GM12878 (cell line): ENCODE data around the gene KIFBP. TPM values are rescaled to one million over a fixed set of nuclear protein-coding genes. Genes with fewer than 3 reads are reported as not detected.

Source experiments
- CBX5 ChIP-seq: sonication (generic); IDR thresholded peaks from 2 replicates; pipeline ENCODE4 v1.6.1; 2016; ENCODE audit warnings: low read depth, moderate library complexity, mild to moderate bottlenecking, inconsistent platforms
- CEBPB ChIP-seq, 2 experiments: fragments of 150-350 bp in 1 of 2; IDR thresholded peaks; 2 replicates each; pipeline ENCODE4 v1.6.1; 2012 to 2014; ENCODE audit warnings: low read depth in 2 of 2, low read length in 2 of 2, borderline replicate concordance in 1 of 2, inconsistent platforms in 1 of 2
- CHD1 ChIP-seq: IDR thresholded peaks from 2 replicates; pipeline ENCODE4 v1.6.1; 2012; ENCODE audit warnings: low read depth, low read length, improper control_type of control experiment
- NR2C1 ChIP-seq: fragments of 450-650 bp; IDR thresholded peaks from 2 replicates; pipeline ENCODE4 v1.6.1; 2017; ENCODE audit warnings: antibody characterized with exemption, mild to moderate bottlenecking, moderate library complexity
- NR2C2 ChIP-seq: IDR thresholded peaks from 2 replicates; pipeline ENCODE4 v1.6.1; 2011; ENCODE audit warnings: borderline replicate concordance, low read depth; ENCODE audit not compliant: control insufficient read depth, insufficient read length
- POLR2AphosphoS5 ChIP-seq: IDR thresholded peaks from 2 replicates; pipeline ENCODE4 v1.6.1; 2011; ENCODE audit warnings: mild to moderate bottlenecking, low read length, inconsistent platforms
- RBBP5 ChIP-seq: fragments of 200-600 bp; sonication (generic); conservative IDR thresholded peaks from 2 replicates; pipeline ENCODE4 v1.6.1; 2016
- RELA ChIP-seq: fragments of 450-650 bp; IDR thresholded peaks from 2 replicates; pipeline ENCODE4 v1.8.0; 2014; ENCODE audit warnings: borderline replicate concordance; ENCODE audit not compliant: partially characterized antibody
- SMAD1 ChIP-seq: fragments of 450-650 bp; IDR thresholded peaks from 2 replicates; pipeline ENCODE4 v1.6.1; 2018; ENCODE audit warnings: mild to moderate bottlenecking, low read depth; ENCODE audit not compliant: partially characterized antibody
- SMAD5 ChIP-seq: IDR thresholded peaks from 2 replicates; pipeline ENCODE4 v1.6.1; 2016; ENCODE audit warnings: antibody characterized with exemption, low read depth
- SUPT20H ChIP-seq: IDR thresholded peaks from 2 replicates; pipeline ENCODE4 v1.6.1; 2011; ENCODE audit warnings: low read depth, mild to moderate bottlenecking, low read length, moderate library complexity, borderline replicate concordance; ENCODE audit not compliant: control insufficient read depth
- YY1 ChIP-seq: IDR thresholded peaks from 2 replicates; pipeline ENCODE4 v1.6.1; 2011; ENCODE audit warnings: low read depth, mild to moderate bottlenecking, low read length
- ZSCAN29 ChIP-seq: fragments of 450-650 bp; IDR thresholded peaks from 2 replicates; pipeline ENCODE4 v1.6.1; 2017; ENCODE audit warnings: mild to moderate bottlenecking, moderate library complexity
- polyA plus RNA-seq, 11 experiments: library from polyadenylated mRNA; depleted of rRNA in 4 of 11; unstranded in 6 of 11; stranded (reverse) in 5 of 11; fragments of >200 nt; fragmentation: Nextera tagmentation in 4 of 11; fragmentation: Illumina TruSeq in 1 of 11; extraction: Ambion mirVana in 4 of 11; extraction: Trizol in 1 of 11; gene quantifications; 1 replicate in 1 of 11; 2 replicates in 10 of 11; pipeline versions ENCODE4 v1.2.1 to v1.2.3, GENCODE V29; 2011 to 2016; ENCODE audit warnings: inconsistent platforms in 2 of 11, missing spikeins in 2 of 11, low read depth in 1 of 11
- total RNA-seq, 4 experiments: library from RNA; depleted of rRNA in 3 of 4; stranded (reverse); fragments of >200 nt in 3 of 4; fragmentation: Illumina TruSeq in 1 of 4; extraction: Trizol in 1 of 4; gene quantifications; 2 replicates each; pipeline versions ENCODE4 v1.2.1 to v1.2.3, GENCODE V29; 2013 to 2021
- TF ChIP-seq, protein P1 (sequence below): fragments of 450-650 bp; formaldehyde crosslinking; IDR thresholded peaks from 2 replicates; pipeline ENCODE4 v1.4.0; 2022; ENCODE audit warnings: mild to moderate bottlenecking, moderate library complexity
- TF ChIP-seq, protein P2 (sequence below): IDR thresholded peaks from 2 replicates; pipeline ENCODE4 v1.6.1; 2011; ENCODE audit warnings: low read depth, low read length, improper control_type of control experiment, borderline replicate concordance
- TF ChIP-seq, protein P3 (sequence below): IDR thresholded peaks from 2 replicates; pipeline ENCODE4 v1.6.1; 2011; ENCODE audit warnings: low read depth, mild to moderate bottlenecking, low read length, moderate library complexity, borderline replicate concordance; ENCODE audit errors: extremely low read depth
- TF ChIP-seq, protein P4 (sequence below): IDR thresholded peaks from 2 replicates; pipeline ENCODE4 v1.6.1; 2011; ENCODE audit warnings: borderline replicate concordance, low read depth, mild to moderate bottlenecking, moderate library complexity, low read length; ENCODE audit not compliant: insufficient read depth, poor library complexity, severe bottlenecking
- TF ChIP-seq, protein P5 (sequence below): fragments of 450-650 bp; formaldehyde crosslinking; IDR thresholded peaks from 2 replicates; pipeline ENCODE4 v1.4.0; 2020; ENCODE audit warnings: mild to moderate bottlenecking, moderate library complexity

KIFBP gene
- total and polyA plus RNA-seq, 10 of the 15 experiments (the other 5 are each of a cell fraction or from before 2014, with no cell fraction given), result 8.6 to 29.5 (median 18.7) TPM

DNA sequence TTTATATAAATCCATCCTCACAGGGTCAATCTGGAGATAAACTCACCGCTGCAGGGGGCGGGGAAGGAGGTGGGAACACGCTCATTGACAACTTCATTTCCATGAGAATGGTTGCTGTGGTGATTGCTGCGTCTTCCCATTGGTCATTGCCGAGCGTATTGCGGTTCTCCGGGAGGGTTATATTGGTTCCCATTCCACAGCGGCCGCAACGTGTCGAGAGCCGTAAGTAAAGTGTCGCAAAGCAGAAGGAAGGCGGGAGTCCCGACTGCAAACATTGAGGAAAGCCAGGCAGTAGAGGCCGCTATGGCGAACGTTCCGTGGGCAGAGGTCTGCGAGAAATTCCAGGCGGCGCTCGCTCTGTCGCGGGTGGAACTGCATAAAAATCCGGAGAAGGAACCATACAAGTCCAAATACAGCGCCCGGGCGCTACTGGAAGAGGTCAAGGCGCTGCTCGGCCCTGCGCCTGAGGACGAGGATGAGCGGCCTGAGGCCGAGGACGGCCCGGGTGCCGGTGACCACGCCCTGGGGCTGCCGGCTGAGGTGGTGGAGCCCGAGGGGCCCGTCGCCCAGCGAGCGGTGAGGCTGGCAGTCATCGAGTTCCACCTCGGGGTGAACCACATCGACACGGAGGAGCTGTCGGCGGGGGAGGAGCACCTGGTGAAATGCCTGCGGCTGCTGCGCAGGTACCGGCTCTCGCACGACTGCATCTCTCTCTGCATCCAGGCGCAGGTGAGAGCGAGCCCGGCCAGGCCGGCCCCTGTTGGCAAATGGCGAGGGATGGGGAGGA is at the start of gene KIFBP (continued):
- TF ChIP-seq, protein P1, sequence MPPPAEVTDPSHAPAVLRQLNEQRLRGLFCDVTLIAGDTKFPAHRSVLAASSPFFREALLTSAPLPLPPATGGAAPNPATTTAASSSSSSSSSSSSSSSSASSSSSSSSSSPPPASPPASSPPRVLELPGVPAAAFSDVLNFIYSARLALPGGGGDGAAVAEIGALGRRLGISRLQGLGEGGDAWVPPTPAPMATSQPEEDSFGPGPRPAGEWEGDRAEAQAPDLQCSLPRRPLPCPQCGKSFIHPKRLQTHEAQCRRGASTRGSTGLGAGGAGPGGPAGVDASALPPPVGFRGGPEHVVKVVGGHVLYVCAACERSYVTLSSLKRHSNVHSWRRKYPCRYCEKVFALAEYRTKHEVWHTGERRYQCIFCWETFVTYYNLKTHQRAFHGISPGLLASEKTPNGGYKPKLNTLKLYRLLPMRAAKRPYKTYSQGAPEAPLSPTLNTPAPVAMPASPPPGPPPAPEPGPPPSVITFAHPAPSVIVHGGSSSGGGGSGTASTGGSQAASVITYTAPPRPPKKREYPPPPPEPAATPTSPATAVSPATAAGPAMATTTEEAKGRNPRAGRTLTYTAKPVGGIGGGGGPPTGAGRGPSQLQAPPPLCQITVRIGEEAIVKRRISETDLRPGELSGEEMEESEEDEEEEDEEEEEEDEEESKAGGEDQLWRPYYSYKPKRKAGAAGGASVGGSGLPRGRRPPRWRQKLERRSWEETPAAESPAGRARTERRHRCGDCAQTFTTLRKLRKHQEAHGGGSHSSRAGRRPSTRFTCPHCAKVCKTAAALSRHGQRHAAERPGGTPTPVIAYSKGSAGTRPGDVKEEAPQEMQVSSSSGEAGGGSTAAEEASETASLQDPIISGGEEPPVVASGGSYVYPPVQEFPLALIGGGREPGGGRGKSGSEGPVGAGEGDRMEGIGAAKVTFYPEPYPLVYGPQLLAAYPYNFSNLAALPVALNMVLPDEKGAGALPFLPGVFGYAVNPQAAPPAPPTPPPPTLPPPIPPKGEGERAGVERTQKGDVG (CRISPR knock-in tag), result no peak
- TF ChIP-seq NR2C2 (no peak), CBX5 (0 out of 2 replicates have a peak, but pooled peaks have one; percentile 14), ZSCAN29 (no peak), RBBP5 (no peak), YY1 (peak; percentile 81; the same call in 1 of the 2 replicates), CEBPB (IDR thresholded peaks at IDR 0.05; ENCODE audit: borderline replicate concordance in 1 of 2, low read depth in 2 of 2, low read length in 2 of 2) (no peak), SMAD5 (peak; percentile 53; the same call in 1 of the 2 replicates), SUPT20H (no peak), SMAD1 (no peak), CHD1 (no peak), POLR2AphosphoS5 (peak; percentile 80), NR2C1 (no peak), RELA (peak; percentile 51)
- TF ChIP-seq, protein P2, sequence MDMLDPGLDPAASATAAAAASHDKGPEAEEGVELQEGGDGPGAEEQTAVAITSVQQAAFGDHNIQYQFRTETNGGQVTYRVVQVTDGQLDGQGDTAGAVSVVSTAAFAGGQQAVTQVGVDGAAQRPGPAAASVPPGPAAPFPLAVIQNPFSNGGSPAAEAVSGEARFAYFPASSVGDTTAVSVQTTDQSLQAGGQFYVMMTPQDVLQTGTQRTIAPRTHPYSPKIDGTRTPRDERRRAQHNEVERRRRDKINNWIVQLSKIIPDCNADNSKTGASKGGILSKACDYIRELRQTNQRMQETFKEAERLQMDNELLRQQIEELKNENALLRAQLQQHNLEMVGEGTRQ, result no peak
- TF ChIP-seq, protein P3, sequence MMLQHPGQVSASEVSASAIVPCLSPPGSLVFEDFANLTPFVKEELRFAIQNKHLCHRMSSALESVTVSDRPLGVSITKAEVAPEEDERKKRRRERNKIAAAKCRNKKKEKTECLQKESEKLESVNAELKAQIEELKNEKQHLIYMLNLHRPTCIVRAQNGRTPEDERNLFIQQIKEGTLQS, result peak; percentile 86; the same call in 1 of the 2 replicates
- TF ChIP-seq, protein P4, sequence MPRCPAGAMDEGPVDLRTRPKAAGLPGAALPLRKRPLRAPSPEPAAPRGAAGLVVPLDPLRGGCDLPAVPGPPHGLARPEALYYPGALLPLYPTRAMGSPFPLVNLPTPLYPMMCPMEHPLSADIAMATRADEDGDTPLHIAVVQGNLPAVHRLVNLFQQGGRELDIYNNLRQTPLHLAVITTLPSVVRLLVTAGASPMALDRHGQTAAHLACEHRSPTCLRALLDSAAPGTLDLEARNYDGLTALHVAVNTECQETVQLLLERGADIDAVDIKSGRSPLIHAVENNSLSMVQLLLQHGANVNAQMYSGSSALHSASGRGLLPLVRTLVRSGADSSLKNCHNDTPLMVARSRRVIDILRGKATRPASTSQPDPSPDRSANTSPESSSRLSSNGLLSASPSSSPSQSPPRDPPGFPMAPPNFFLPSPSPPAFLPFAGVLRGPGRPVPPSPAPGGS, result no peak
- TF ChIP-seq, protein P5, sequence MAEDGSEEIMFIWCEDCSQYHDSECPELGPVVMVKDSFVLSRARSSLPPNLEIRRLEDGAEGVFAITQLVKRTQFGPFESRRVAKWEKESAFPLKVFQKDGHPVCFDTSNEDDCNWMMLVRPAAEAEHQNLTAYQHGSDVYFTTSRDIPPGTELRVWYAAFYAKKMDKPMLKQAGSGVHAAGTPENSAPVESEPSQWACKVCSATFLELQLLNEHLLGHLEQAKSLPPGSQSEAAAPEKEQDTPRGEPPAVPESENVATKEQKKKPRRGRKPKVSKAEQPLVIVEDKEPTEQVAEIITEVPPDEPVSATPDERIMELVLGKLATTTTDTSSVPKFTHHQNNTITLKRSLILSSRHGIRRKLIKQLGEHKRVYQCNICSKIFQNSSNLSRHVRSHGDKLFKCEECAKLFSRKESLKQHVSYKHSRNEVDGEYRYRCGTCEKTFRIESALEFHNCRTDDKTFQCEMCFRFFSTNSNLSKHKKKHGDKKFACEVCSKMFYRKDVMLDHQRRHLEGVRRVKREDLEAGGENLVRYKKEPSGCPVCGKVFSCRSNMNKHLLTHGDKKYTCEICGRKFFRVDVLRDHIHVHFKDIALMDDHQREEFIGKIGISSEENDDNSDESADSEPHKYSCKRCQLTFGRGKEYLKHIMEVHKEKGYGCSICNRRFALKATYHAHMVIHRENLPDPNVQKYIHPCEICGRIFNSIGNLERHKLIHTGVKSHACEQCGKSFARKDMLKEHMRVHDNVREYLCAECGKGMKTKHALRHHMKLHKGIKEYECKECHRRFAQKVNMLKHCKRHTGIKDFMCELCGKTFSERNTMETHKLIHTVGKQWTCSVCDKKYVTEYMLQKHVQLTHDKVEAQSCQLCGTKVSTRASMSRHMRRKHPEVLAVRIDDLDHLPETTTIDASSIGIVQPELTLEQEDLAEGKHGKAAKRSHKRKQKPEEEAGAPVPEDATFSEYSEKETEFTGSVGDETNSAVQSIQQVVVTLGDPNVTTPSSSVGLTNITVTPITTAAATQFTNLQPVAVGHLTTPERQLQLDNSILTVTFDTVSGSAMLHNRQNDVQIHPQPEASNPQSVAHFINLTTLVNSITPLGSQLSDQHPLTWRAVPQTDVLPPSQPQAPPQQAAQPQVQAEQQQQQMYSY, result no peak
